Measurements from ENCODE around the gene TREM2. TPM values are rescaled to one million over a fixed set of nuclear protein-coding genes. Genes with fewer than 3 reads are reported as not detected.

TREM2 gene
- total RNA-seq, 4 donors from 2014 or later, result 3.8 to 335 (median 15.9) TPM

GRCh38 chr6:41153451-41153850 is 9.5 kb downstream of the TREM2 start:
- TF ChIP-seq, protein P1, sequence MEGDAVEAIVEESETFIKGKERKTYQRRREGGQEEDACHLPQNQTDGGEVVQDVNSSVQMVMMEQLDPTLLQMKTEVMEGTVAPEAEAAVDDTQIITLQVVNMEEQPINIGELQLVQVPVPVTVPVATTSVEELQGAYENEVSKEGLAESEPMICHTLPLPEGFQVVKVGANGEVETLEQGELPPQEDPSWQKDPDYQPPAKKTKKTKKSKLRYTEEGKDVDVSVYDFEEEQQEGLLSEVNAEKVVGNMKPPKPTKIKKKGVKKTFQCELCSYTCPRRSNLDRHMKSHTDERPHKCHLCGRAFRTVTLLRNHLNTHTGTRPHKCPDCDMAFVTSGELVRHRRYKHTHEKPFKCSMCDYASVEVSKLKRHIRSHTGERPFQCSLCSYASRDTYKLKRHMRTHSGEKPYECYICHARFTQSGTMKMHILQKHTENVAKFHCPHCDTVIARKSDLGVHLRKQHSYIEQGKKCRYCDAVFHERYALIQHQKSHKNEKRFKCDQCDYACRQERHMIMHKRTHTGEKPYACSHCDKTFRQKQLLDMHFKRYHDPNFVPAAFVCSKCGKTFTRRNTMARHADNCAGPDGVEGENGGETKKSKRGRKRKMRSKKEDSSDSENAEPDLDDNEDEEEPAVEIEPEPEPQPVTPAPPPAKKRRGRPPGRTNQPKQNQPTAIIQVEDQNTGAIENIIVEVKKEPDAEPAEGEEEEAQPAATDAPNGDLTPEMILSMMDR (IDR thresholded peaks at IDR 0.05; ENCODE audit: low read depth), result no peak

GRCh38 chr6:41150671-41151070 is 12.2 kb downstream of the TREM2 start:
- TF ChIP-seq, protein P1 (IDR thresholded peaks at IDR 0.05; ENCODE audit: low read depth), result no peak

DNA sequence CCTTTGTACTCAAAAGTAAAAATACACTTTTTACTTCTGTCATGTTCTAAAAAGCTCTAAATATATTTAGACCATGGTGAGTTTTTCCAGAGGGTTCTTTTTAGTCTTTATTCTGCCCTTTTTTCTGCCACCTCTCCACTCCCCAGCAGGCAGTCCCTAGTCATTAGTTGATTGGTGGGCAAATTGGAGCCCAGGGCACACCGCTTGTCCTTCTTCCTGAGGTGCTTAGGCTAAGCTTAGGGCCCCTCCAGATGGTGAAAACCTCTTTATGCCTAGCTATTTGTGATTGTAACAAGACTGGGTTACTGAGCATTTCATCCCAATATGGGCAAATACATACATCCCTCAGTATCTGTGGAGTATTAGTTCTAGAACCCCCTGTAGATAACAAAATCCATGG is 15.0 kb downstream of the TREM2 start:
- TF ChIP-seq, protein P1 (IDR thresholded peaks at IDR 0.05; ENCODE audit: low read depth), result no peak

DNA sequence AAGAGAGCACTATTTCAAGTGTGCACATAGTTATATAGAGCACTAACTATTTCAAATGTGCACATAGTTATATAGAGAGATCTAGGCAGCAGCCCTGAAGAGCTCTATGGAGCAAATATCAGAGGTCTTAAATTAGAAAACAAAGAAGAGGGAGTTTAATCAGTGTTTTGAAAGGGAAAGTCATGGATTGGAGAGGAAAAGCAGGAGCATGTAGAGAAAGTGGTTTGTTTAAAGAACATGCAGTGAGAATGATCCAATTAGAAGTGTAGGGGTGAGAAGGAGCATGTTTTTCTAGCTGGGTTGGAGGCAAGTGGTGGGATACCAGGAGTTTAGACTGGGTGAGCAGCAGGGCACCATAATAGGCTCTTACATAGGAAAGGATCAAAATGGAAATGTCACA is 26.0 kb downstream of the TREM2 start:
- TF ChIP-seq, protein P1 (IDR thresholded peaks at IDR 0.05; ENCODE audit: low read depth), result no peak

GRCh38 chr6:41135062-41135832 is 27.7 kb downstream of the TREM2 start:
- TF ChIP-seq, protein P1 (IDR thresholded peaks at IDR 0.05; ENCODE audit: low read depth), result no peak

- TF ChIP-seq, protein P1 (IDR thresholded peaks at IDR 0.05; ENCODE audit: low read depth), result no peak
These were observed 30.7 kb downstream of the TREM2 start for GRCh38 chr6:41132254-41132653.

- TF ChIP-seq, protein P1 (IDR thresholded peaks at IDR 0.05; ENCODE audit: low read depth), result no peak
These were observed 37.6 kb downstream of the TREM2 start for GRCh38 chr6:41125282-41125681.

Data from subcutaneous adipose tissue (tissue), 4 donors.